B cell (primary cell): ENCODE data around the gene TMEM266.

ENCODE experiments used
- CTCF ChIP-seq: fragments of 200-600 bp; IDR thresholded peaks from one replicate; pipeline ENCODE4 v1.8.0; 2022; ENCODE audit warnings: antibody characterized with exemption, mild to moderate bottlenecking
- EZH2 ChIP-seq: IDR thresholded peaks from 2 replicates; pipeline ENCODE4 v1.6.1; 2012; ENCODE audit warnings: borderline replicate concordance, low read depth, mild to moderate bottlenecking, moderate library complexity, low read length; ENCODE audit not compliant: insufficient read depth, poor library complexity, severe bottlenecking

DNA sequence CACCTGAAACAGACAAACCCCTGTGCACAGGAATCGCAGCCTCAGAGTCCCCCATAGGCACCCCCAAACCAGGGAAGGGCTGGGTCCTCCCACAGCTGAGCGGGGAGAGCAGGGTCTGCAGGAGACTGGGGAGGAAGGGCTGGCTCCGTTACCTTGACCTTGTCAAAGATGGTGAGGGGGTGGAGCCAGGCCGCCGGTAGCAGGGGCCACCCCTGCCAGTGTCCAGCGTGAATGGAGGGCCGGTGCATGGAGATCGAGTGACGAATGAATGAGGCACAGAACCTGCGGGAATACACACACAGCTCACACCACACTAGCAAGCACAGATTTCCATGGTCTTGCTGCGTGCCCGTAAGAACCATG, 102.2 kb downstream of the TMEM266 start:
- TF ChIP-seq CTCF (no peak), EZH2 (no peak)
